ENCODE results near the gene ACOD1.
A peak's percentile ranks its signal among the peaks of the same experiment; 100 is the strongest.

The ACOD1 gene

GRCh38 chr13:76991796-76992547 is 43.7 kb downstream of the ACOD1 start, which contains the start of gene CLN5:
TSS of gene CLN5 (plus strand) at chr13:76992081. CDS start at chr13:76992099, 18 bp downstream.
- peaks cover 16 to 17% of the 10 kb centered on the region in 2 experiments for H3K4me1 ChIP-seq (ENCODE audit: control insufficient read depth in 1 of 2, insufficient read depth in 1 of 2, low read depth in 1 of 2, low read length in 1 of 2)
- peaks cover 14% of the 10 kb centered on the region for H3K27me3 ChIP-seq
- peak within 1 kb of the TSS; percentile 70 to 90 for H3K4me3 ChIP-seq (ENCODE audit: low read depth in 1 of 2, low read length in 1 of 2)
- TF ChIP-seq CTCF (IDR thresholded peaks at IDR 0.05) = peak; percentile 63
- peaks cover 13% of the 10 kb centered on the region for H3K36me3 ChIP-seq
- no peaks in the 10 kb centered on the region for H3K9me3 ChIP-seq
- peak within 1 kb of the TSS; percentile 84 for H3K27ac ChIP-seq

DNA sequence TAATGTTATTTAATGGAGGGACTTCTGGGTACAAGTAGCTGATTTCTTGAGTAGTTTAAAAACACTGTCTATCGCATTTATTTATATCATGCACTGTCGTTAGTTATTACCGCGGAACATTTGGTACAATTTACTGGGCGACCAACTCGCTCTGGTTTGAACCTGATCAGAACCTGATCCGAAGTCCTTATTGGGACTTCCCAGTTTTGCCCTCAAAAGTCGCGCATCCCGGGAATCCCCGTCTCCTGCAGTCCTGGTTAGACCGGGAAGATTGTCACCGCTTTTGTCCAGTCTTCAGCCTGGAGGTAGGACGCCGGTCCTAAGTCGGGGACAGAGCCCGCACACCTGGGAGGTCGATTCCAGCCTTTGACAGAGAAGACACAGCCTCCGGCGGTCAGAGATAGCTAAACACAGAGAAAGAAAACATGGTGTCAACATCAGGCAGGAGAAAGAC is 44.3 kb downstream of the ACOD1 start:
- Histone ChIP-seq H3K36me3 (peaks cover 13% of the 10 kb centered on the region), H3K4me1 (ENCODE audit: control insufficient read depth in 1 of 2, insufficient read depth in 1 of 2, low read depth in 1 of 2, low read length in 1 of 2) (peaks cover 16 to 17% of the 10 kb centered on the region in 2 experiments), H3K4me3 (ENCODE audit: low read depth in 1 of 2, low read length in 1 of 2) (peak overlapping the region; percentile 70 to 90), H3K27me3 (peaks cover 8% of the 10 kb centered on the region), H3K9me3 (no peaks in the 10 kb centered on the region), H3K27ac (peak overlapping the region; percentile 84)
- no peak for TF ChIP-seq CTCF (IDR thresholded peaks at IDR 0.05)

- TF ChIP-seq CTCF (IDR thresholded peaks at IDR 0.05) = no peak
- peaks cover 7% of the 10 kb centered on the region for H3K27me3 ChIP-seq
- peak overlapping the region; percentile 70 to 90 for H3K4me3 ChIP-seq (ENCODE audit: low read depth in 1 of 2, low read length in 1 of 2)
Measured at GRCh38 chr13:76993021-76993420, 44.7 kb downstream of the ACOD1 start.

GRCh38 chr13:76993473-76993872 is 45.2 kb downstream of the ACOD1 start:
- H3K27ac ChIP-seq = no peak overlapping the region
- H3K9me3 ChIP-seq = no peaks in the 10 kb centered on the region
- H3K36me3 ChIP-seq = peaks cover 20% of the 10 kb centered on the region
- no peak overlapping the region for H3K4me3 ChIP-seq (ENCODE audit: low read depth in 1 of 2, low read length in 1 of 2)
- no peak for TF ChIP-seq CTCF (IDR thresholded peaks at IDR 0.05)
- peaks cover 7% of the 10 kb centered on the region for H3K27me3 ChIP-seq
- peaks cover 16 to 17% of the 10 kb centered on the region in 2 experiments for H3K4me1 ChIP-seq (ENCODE audit: control insufficient read depth in 1 of 2, insufficient read depth in 1 of 2, low read depth in 1 of 2, low read length in 1 of 2)

More at GRCh38 chr13:76993021-76993420, 44.7 kb downstream of the ACOD1 start:
- Histone ChIP-seq H3K4me1 (ENCODE audit: control insufficient read depth in 1 of 2, insufficient read depth in 1 of 2, low read depth in 1 of 2, low read length in 1 of 2) (peaks cover 16 to 17% of the 10 kb centered on the region in 2 experiments), H3K9me3 (no peaks in the 10 kb centered on the region), H3K36me3 (peaks cover 15% of the 10 kb centered on the region), H3K27ac (peak overlapping the region; percentile 84)

DNA sequence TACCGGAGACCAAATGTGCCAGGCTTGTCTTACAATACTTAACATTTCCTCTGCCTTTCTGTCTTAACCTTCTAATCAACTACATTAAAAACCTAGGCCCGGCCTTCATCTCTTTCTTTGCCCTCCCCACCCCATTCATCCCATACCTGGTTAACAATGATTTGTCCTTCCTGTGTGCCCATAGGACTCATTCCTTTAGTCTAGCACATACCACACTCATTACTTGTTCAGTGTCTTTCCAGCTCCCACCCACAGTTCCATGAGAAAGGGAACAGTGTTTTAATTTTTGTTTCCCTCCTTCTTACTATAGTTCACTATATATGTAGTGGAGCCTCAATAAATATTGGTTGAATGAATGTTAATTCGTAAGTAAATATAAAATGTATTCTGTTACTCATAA is 46.0 kb downstream of the ACOD1 start:
- TF ChIP-seq CTCF (IDR thresholded peaks at IDR 0.05) = no peak
- H3K36me3 ChIP-seq = peaks cover 21% of the 10 kb centered on the region
- H3K27ac ChIP-seq = no peak overlapping the region
- H3K4me3 ChIP-seq (ENCODE audit: low read depth in 1 of 2, low read length in 1 of 2) = no peak overlapping the region
- peaks cover 16 to 17% of the 10 kb centered on the region in 2 experiments for H3K4me1 ChIP-seq (ENCODE audit: control insufficient read depth in 1 of 2, insufficient read depth in 1 of 2, low read depth in 1 of 2, low read length in 1 of 2)
- peaks cover 7% of the 10 kb centered on the region for H3K27me3 ChIP-seq
- H3K9me3 ChIP-seq = no peaks in the 10 kb centered on the region

All from neutrophil (primary cell).